K562 (cell line): ENCODE measurements around the gene SNCG. TPM values are rescaled to one million over a fixed set of nuclear protein-coding genes. Genes with fewer than 3 reads are reported as not detected.

Experiments
- ATAC-seq: fragments of 200-7000 bp; cut with Tn5 transposase; 3 replicates; pipeline ENCODE4 v1.9.1; 2020; ENCODE audit warnings: moderate library complexity
- BruUV-seq: library from RNA; stranded (reverse); fragments of 400-500 nt; replicated peaks from 2 replicates; lab custom pipeline; 2021; lab: Mats Ljungman, UMichigan
- CTCF ChIA-PET: fragments of 300-600 bp; formaldehyde crosslinking; extraction: SDS; loops from one replicate; lab custom pipeline; 2021; ENCODE audit warnings: low intra/inter-chr PET ratio; lab: Yijun Ruan, JAX
- POLR2A ChIA-PET: fragments of 300-600, 350-650 bp; sonication (Branson Sonifier 250); formaldehyde crosslinking; extraction: SDS; loops from one replicate; lab custom pipeline; 2021; ENCODE audit warnings: antibody characterized with exemption, inconsistent platforms; lab: Yijun Ruan, JAX
- DNase-seq, 4 experiments: peaks; one replicate each; pipeline versions ENCODE4 v3.0.0 to v3.0.0-alpha.2; 2011 to 2018; ENCODE audit warnings: low spot score in 3 of 4, mixed read lengths in 3 of 4; ENCODE audit errors: extremely low read depth in 1 of 4
- FAIRE-seq: peaks from 2 replicates; lab custom pipeline; 2011; peaks lifted over from hg19 to GRCh38; lab: Jason Lieb, UNC
- H2AFZ ChIP-seq: 2 replicates; pipeline ENCODE4 v1.6.0; 2011; ENCODE audit warnings: low read depth, low read length, control low read depth, inconsistent platforms
- H3K27ac ChIP-seq: fragments of 200-600 bp; 3 replicates; pipeline ENCODE4 v1.8.0; 2011; ENCODE audit warnings: low read depth, mild to moderate bottlenecking, control low read depth, inconsistent platforms, low read length, moderate library complexity, mixed read lengths; ENCODE audit errors: extremely low read depth
- H3K27me3 ChIP-seq, 2 experiments: fragments of 300-600 bp in 1 of 2; 2 replicates in 1 of 2; 3 replicates in 1 of 2; pipeline versions ENCODE4 v1.6.0 to v1.8.0; 2011; ENCODE audit warnings: inconsistent platforms in 2 of 2, low read length in 2 of 2, mild to moderate bottlenecking in 1 of 2, mixed read lengths in 1 of 2, moderate library complexity in 1 of 2; ENCODE audit not compliant: control insufficient read depth in 2 of 2, insufficient read depth in 2 of 2
- H3K36me3 ChIP-seq: fragments of 300-600 bp; 3 replicates; pipeline ENCODE4 v1.8.0; 2011; ENCODE audit warnings: mild to moderate bottlenecking, low read length, inconsistent platforms; ENCODE audit not compliant: control insufficient read depth, insufficient read depth
- H3K4me1 ChIP-seq, 2 experiments: fragments of 200-600 bp in 1 of 2; replicated peaks in 1 of 2; 2 replicates in 1 of 2; 3 replicates in 1 of 2; pipeline versions ENCODE4 v1.5.1 to v1.8.0; 2011; ENCODE audit warnings: inconsistent platforms in 2 of 2, low read length in 2 of 2, mild to moderate bottlenecking in 1 of 2, mixed read lengths in 1 of 2, moderate library complexity in 1 of 2; ENCODE audit not compliant: control insufficient read depth in 2 of 2, insufficient read depth in 2 of 2
- H3K4me2 ChIP-seq: 2 replicates; pipeline ENCODE4 v1.6.1; 2011; ENCODE audit warnings: low read length, control low read depth, inconsistent platforms, mixed read lengths; ENCODE audit not compliant: insufficient read depth
- H3K4me3 ChIP-seq: fragments of 200-600 bp; sonication (generic), shearing (Covaris generic); 2 replicates; pipeline ENCODE4 v1.5.1; 2016; ENCODE audit warnings: control low read depth, inconsistent platforms
- H3K79me2 ChIP-seq: fragments of 200-600 bp; 3 replicates; pipeline ENCODE4 v1.8.0; 2011; ENCODE audit warnings: low read length, inconsistent platforms; ENCODE audit not compliant: control insufficient read depth, insufficient read depth
- H3K9ac ChIP-seq, 2 experiments: 2 replicates each; pipeline versions ENCODE4 v1.6.0 to v1.6.1; 2011; ENCODE audit warnings: low read depth in 2 of 2, low read length in 2 of 2, control low read depth in 1 of 2, inconsistent platforms in 1 of 2, mild to moderate bottlenecking in 1 of 2, mixed read lengths in 1 of 2; ENCODE audit not compliant: insufficient read depth in 1 of 2
- H3K9me1 ChIP-seq: one replicate; pipeline ENCODE4 v1.6.0; 2011; ENCODE audit warnings: inconsistent platforms, mild to moderate bottlenecking, low read length, moderate library complexity; ENCODE audit not compliant: control insufficient read depth, insufficient read depth
- H3K9me3 ChIP-seq: replicated peaks from 2 replicates; pipeline ENCODE4 v1.5.1; 2011; ENCODE audit warnings: low read depth, low read length, inconsistent platforms; ENCODE audit not compliant: control insufficient read depth, insufficient read depth
- H4K20me1 ChIP-seq: replicated peaks from 2 replicates; pipeline ENCODE4 v1.6.1; 2011; ENCODE audit warnings: low read length, inconsistent platforms, mixed read lengths; ENCODE audit not compliant: control insufficient read depth, insufficient read depth
- EP300 ChIP-seq: IDR thresholded peaks from 2 replicates; pipeline ENCODE4 v1.6.1; 2012; ENCODE audit warnings: low read length, improper control_type of control experiment
- HDGF ChIP-seq: fragments of 450-650 bp; IDR thresholded peaks from 2 replicates; pipeline ENCODE4 v1.6.1; 2016
- HIVEP1 ChIP-seq: fragments of 250-450 bp; sonication (Bioruptor Pico); IDR thresholded peaks from 2 replicates; pipeline ENCODE4 v1.4.0; 2020; ENCODE audit warnings: mild to moderate bottlenecking
- SMC3 ChIP-seq: conservative IDR thresholded peaks from 2 replicates; pipeline ENCODE4 v1.6.1; 2011; ENCODE audit warnings: low read depth, low read length, improper control_type of control experiment; ENCODE audit not compliant: insufficient read depth
- SRSF7 ChIP-seq: fragments of 200-400 bp; formaldehyde crosslinking; optimal IDR thresholded peaks from 2 replicates; pipeline ENCODE3; 2017; ENCODE audit warnings: mild to moderate bottlenecking, low read depth, low read length
- SRSF9 ChIP-seq: fragments of 200-400 bp; formaldehyde crosslinking; IDR thresholded peaks from 2 replicates; pipeline ENCODE4 v1.6.1; 2017; ENCODE audit warnings: low read depth, low read length, borderline replicate concordance
- SUPT5H ChIP-seq: fragments of 450-650 bp; IDR thresholded peaks from 2 replicates; pipeline ENCODE4 v1.6.1; 2016
- TAF1 ChIP-seq: IDR thresholded peaks from 2 replicates; pipeline ENCODE4 v1.6.1; 2011; ENCODE audit warnings: mild to moderate bottlenecking, low read length, moderate library complexity; ENCODE audit not compliant: insufficient read depth, control insufficient read depth, severe bottlenecking; ENCODE audit errors: extremely low read depth
- ZBTB7A ChIP-seq: IDR thresholded peaks from 2 replicates; pipeline ENCODE4 v1.6.1; 2011; ENCODE audit warnings: low read depth, mild to moderate bottlenecking, low read length, moderate library complexity, borderline replicate concordance; ENCODE audit not compliant: control insufficient read depth
- ZNF12 ChIP-seq: sonication (generic); formaldehyde crosslinking; IDR thresholded peaks from 2 replicates; pipeline ENCODE4 v1.4.0; 2020; ENCODE audit warnings: mild to moderate bottlenecking, missing genetic modification reagents
- WGBS: fragments of 100-300 bp; shearing (Covaris generic); methylation state at CpG from one replicate; pipeline ENCODE4 v1.1.6; 2016; ENCODE audit warnings: low coverage, mixed read lengths; ENCODE audit not compliant: insufficient coverage; ENCODE audit errors: missing lambda C conversion rate; 5-methylcytosine and 5-hydroxymethylcytosine counted together
- in situ Hi-C: fragments of 300-500 bp; cut with MboI; formaldehyde crosslinking; loops from 4 replicates; pipeline ENCODE4 v1.15.0; 2018; ENCODE audit warnings: inconsistent platforms, mixed read lengths
- intact Hi-C: fragments of 100-400 bp; cut with micrococcal nuclease; formaldehyde crosslinking; loops from 2 replicates; pipeline ENCODE4 v1.14.2; 2022
- polyA plus RNA-seq, 8 experiments: library from polyadenylated mRNA; depleted of rRNA in 4 of 8; stranded (reverse) in 5 of 8; unstranded in 3 of 8; fragments of >200 nt; fragmentation: Nextera tagmentation in 2 of 8; fragmentation: Illumina TruSeq in 1 of 8; extraction: Ambion mirVana in 2 of 8; extraction: Trizol in 1 of 8; gene quantifications; 2 replicates each; pipeline versions ENCODE4 v1.2.1 to v1.2.3, GENCODE V29; 2011 to 2014; ENCODE audit warnings: inconsistent platforms in 1 of 8, missing spikeins in 1 of 8
- total RNA-seq, 7 experiments: library from RNA; depleted of rRNA in 6 of 7; stranded (reverse); fragments of >200 nt in 6 of 7; fragmentation: Illumina TruSeq in 2 of 7; extraction: Trizol in 2 of 7; gene quantifications; 2 replicates each; pipeline versions ENCODE4 v1.2.1 to v1.2.3, GENCODE V29; 2011 to 2021; ENCODE audit warnings: low replicate concordance in 1 of 7
- TF ChIP-seq, protein P1 (sequence below): fragments of 450-650 bp; IDR thresholded peaks from 2 replicates; pipeline ENCODE4 v1.6.1; 2018; ENCODE audit not compliant: partially characterized antibody
- TF ChIP-seq, protein P2 (sequence below), 2 experiments: IDR thresholded peaks; 2 replicates each; pipeline ENCODE4 v1.6.1; 2011; ENCODE audit warnings: borderline replicate concordance in 1 of 2, control low read depth in 1 of 2, low read depth in 1 of 2, low read length in 1 of 2, mild to moderate bottlenecking in 1 of 2, mixed read lengths in 1 of 2, moderate library complexity in 1 of 2; ENCODE audit not compliant: insufficient read depth in 1 of 2, insufficient read length in 1 of 2, poor library complexity in 1 of 2, severe bottlenecking in 1 of 2; ENCODE audit errors: extremely low read depth in 1 of 2

SNCG gene
- total and polyA plus RNA-seq, 9 of the 15 experiments (the other 6 are each of a cell fraction or from before 2014, with no cell fraction given), result 9.8 to 146 (median 93.6) TPM

DNA sequence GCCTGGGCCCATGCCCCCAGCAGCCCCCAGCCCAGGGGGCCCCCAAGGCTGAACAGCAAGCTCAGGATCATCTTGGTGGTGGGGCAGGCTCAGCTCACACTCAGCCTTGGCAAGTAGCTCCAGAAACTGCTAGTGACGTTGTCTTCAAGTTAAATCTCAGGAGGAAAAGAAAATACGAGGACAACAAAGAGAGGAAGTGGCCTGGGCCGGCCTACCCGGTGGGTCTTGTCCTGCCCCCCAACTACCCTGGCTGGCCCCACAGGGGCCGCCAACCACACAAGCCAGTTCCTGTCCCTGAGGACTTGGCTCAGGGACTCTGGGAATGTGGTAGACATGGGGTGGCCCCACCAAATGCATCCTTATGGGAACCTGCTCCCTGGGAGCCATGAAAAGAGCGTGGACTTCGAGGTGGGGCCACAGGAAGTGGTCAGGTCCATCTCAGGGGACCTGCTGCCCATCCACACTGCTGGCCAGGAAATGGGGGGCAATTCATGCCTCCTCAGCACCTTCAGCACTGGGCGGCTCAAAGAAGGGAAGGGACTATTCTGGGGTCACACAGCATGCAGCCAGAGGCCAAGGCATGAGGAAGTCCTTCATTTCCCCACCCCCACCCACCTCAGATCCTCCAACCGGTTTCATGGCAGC lies 806 bp upstream of the SNCG start, which contains the start of gene MMRN2:
Gene MMRN2 (minus strand): TSS at position 145 of the 645 bp plus-strand sequence. CDS start 74 bp downstream, at position 71.
- ChIA-PET CTCF (interaction anchor here (4.5 kb wide), 1 partner anchor 18 kb away, joined by 28 read pairs; no protein-coding TSS in a partner anchor), POLR2A (interaction anchor here (1.2 kb wide), 1 partner anchor 19 kb away, joined by 3 read pairs; no protein-coding TSS in a partner anchor)
- Histone ChIP-seq H3K4me2 (peak within 1 kb of the TSS; percentile 83), H3K4me3 (peak within 1 kb of the TSS; percentile 49), H3K9ac (peak within 1 kb of the TSS; percentile 79 to 90), H2AFZ (peak within 1 kb of the TSS; percentile 83), H3K36me3 (peaks cover 4% of the 10 kb centered on the region; the same call in 2 of the 3 replicates), H3K27ac (peak within 1 kb of the TSS; percentile 91), H3K4me1 (peaks cover 68 to 85% of the 10 kb centered on the region in 2 experiments), H4K20me1 (no peaks in the 10 kb centered on the region), H3K27me3 (no peaks in the 10 kb centered on the region), H3K9me1 (no peaks in the 10 kb centered on the region), H3K79me2 (peaks cover 17% of the 10 kb centered on the region; the same call in 2 of the 3 replicates), H3K9me3 (0 out of 2 replicates have a peak, but pooled peaks cover 3% of the 10 kb centered on the region)
- DNase-seq (no peak), ATAC-seq (no peak), FAIRE-seq (no peak)
- in situ Hi-C loops (no loop called here), intact Hi-C loops (no loop called here)
- BruUV-seq, result no TSS peak
- whole genome bisulfite sequencing, result 57% methylated on average over 4 of the region's 9 CpGs
- TF ChIP-seq, protein P1, sequence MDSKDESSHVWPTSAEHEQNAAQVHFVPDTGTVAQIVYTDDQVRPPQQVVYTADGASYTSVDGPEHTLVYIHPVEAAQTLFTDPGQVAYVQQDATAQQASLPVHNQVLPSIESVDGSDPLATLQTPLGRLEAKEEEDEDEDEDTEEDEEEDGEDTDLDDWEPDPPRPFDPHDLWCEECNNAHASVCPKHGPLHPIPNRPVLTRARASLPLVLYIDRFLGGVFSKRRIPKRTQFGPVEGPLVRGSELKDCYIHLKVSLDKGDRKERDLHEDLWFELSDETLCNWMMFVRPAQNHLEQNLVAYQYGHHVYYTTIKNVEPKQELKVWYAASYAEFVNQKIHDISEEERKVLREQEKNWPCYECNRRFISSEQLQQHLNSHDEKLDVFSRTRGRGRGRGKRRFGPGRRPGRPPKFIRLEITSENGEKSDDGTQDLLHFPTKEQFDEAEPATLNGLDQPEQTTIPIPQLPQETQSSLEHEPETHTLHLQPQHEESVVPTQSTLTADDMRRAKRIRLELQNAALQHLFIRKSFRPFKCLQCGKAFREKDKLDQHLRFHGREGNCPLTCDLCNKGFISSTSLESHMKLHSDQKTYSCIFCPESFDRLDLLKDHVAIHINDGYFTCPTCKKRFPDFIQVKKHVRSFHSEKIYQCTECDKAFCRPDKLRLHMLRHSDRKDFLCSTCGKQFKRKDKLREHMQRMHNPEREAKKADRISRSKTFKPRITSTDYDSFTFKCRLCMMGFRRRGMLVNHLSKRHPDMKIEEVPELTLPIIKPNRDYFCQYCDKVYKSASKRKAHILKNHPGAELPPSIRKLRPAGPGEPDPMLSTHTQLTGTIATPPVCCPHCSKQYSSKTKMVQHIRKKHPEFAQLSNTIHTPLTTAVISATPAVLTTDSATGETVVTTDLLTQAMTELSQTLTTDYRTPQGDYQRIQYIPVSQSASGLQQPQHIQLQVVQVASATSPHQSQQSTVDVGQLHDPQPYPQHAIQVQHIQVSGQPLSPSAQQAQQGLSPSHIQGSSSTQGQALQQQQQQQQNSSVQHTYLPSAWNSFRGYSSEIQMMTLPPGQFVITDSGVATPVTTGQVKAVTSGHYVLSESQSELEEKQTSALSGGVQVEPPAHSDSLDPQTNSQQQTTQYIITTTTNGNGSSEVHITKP, result peak; percentile 11
- TF ChIP-seq HIVEP1 (CRISPR knock-in tag) (no peak), TAF1 (no peak), HDGF (no peak), SRSF7 (no peak), SRSF9 (no peak), EP300 (no peak), ZBTB7A (0 out of 2 replicates have a peak, but pooled peaks have one; percentile 21), ZNF12 (CRISPR knock-in tag) (no peak), SMC3 (no peak), SUPT5H (no peak)
- TF ChIP-seq, protein P2, sequence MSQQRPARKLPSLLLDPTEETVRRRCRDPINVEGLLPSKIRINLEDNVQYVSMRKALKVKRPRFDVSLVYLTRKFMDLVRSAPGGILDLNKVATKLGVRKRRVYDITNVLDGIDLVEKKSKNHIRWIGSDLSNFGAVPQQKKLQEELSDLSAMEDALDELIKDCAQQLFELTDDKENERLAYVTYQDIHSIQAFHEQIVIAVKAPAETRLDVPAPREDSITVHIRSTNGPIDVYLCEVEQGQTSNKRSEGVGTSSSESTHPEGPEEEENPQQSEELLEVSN (IDR thresholded peaks at IDR 0.05; ENCODE audit: borderline replicate concordance in 1 of 2, extremely low read depth in 1 of 2, insufficient read depth in 1 of 2, insufficient read length in 1 of 2, low read depth in 1 of 2, low read length in 1 of 2, poor library complexity in 1 of 2, severe bottlenecking in 1 of 2), result peak in 1 of 2 experiments; percentile 43
